Limb (tissue), 2 donors: ENCODE data around the gene ACY1.
"Not testable (repeated sequence)": the region's sequence is repeated elsewhere in the genome, so short reads cannot be mapped to it uniquely, and the experiment has no call there.

ENCODE experiments used
- DNase-seq, 2 donors: peaks; one replicate each; pipeline ENCODE4 v3.0.0-alpha.2; 2016; ENCODE audit errors: extremely low spot score in 2 of 2

Gene ACY1

DNA sequence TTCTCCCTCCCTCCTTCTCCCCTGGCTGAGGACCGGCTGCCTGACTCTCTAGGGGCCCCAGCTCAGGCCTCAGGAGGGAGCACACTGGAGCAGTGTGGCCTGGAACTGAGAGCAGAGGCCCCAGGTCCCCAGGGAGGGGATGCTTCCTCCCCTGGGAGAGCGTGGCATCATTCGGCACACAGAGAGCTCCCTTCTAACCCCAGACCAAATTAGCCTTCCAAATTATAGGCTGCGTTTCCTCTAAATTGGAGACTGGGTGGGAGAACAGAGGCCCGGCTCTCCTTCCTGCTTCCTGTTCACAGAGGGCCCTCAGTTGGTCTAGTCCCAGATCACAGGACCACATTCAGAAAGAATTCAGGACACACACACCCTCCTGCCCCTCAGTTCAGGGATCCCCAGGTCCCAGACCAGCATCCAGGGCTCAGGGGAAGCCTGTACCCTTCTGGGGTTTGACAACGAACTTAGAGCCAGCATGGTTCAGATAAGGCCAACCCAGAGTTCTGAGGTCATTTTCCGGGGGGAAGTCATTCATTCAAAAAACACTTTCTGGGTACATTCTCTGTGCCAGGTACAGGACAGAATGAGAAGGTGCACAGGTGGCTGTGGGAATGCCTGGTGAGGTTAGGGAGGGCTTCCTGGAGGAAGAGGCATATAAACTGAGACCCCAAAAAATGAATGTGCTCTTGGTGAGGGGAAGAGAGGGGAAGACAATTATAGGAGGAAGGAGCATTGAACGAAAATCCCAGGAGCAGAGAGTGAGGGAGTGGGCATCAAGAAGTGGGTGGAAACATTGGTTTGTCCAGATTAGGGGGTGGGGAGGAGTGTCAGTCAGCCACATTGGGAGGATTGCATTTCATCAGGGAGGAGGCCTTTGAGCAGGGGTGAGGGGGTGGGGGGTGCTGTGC, 40.8 kb downstream of the ACY1 start:
- DNase-seq: no peak

DNA sequence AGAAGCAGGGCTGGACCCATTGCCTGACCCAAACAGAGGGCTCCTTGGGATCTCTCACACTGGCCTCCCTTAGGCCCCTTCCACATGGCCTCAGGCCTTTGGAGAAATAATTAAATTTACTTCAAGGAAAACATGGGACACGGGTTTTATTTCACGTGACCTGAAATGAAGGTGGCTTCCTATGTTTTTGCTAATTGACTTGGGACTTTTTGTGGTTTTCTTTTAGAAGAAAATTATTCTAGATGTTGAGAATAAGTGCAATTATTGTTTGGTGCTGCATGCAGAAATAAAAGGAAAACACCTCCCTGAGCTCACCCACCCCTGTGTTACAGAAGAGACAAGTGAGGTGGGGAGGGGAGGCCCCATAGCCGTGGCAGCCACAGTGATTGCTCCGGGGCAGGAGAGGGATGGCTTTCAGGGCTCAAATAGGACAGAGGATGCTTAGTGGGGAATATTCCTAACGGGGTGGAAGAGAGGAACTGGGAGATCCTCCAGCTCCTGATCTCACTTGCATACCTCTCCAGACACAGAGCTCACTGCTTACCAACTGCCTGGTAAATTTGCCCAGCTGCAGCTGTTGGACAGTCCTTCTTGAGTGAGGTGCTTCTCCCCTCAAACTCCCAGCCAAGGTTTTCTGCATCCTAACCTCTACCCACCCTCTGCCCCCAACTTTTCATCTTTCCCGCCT, 41.6 kb downstream of the ACY1 start:
- DNase-seq: no peak

DNA sequence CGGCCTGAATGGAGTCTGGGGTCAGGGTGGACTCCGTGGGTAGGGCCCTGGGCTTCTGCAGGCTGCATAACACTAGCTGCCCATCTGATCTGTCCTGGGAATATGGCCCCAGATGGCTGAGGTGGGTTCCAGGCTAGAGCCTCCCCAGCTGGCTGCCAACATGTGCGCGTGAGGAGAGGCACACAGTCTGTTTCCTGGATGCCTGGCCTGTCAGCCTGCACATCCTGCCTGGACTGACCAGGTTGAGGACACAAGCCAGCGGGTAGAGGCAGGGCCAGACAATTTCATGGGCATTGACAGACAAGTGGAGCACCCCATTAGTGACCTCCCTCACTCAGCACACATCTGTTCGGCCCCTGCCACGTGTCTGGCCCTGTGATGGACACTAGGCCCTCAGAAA, 42.1 kb downstream of the ACY1 start:
- no peak for DNase-seq

DNA sequence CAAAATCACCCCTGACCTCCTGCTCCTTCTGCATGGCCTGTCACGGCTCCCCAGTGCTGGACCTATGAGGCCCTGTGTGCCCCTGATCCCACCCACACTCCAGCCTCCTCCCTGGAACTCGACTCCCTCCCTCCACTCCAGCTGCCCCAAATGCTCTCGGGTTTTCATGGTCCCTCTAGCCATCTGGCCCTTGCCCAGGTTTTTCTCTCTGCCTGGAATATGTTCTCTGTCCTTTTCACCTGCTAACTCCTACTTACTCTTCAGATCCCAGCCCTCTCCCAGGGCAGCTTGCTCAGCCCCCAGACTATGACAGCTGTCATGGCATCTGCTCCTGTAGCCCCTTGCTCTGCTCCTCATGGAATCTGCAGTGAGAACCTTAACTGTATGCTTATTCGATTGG, 42.7 kb downstream of the ACY1 start:
- DNase-seq: peak in 1 of 2 donors; percentile 47

DNA sequence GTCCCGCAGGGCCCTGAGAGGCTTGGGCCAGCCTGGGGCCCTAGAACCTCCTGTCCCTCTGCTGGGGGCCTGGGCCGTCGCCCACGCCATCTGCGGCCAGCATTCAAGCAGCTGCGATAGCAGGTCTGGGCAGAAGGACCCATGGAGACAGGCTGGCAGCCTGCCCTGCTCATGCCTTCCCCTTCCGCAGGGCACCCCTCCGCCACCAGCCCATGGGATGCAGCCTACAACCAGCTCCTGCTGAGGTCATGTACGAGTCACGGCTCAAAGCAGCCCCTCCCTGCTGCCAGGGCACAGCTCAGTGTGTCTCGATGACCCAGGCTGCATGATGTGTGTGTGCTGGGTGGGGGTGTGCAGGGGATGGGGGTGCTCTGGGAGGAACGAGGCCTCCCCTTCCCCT, 45.2 kb downstream of the ACY1 start:
- DNase-seq: no peak

DNA sequence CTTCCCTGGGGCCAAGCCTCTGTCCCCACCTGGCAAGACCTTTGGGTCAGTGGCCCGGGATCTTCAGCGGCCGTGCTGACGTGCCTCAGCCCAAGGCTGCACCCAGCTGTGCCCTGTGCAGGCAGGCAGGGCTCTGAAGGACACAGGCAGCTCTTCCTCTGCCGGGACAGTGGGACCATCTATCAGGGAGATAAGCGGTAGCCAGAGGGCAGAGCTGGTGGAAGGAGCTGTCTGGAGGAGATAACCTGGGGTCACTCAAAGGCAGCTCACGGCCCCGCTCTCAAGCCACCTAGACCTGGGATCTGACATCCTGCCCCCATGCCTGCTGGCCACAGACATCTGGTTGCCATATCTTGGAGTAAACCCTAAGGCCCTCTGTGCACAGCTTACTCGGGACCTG, 45.7 kb downstream of the ACY1 start:
- DNase-seq: no peak

DNA sequence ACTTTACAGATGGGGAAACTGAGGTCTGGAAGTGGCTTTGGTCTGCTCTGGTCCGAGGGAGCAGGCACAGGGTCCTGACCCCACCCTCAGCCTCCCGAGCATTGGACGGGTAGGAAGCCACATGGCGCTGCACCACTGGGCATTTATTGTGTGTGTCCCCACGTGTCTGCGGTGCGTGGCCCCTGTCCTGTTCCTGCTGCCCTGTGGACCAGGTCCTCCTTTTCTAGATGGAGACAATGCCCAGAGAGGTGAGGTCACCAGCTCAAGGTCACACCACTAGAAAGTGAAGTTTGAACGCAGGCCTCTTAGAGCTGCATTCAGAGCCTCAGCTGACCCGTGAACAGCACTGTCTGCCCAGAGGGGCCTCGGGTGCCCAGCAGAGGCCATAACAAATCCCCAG, 46.2 kb downstream of the ACY1 start:
- no peak for DNase-seq

DNA sequence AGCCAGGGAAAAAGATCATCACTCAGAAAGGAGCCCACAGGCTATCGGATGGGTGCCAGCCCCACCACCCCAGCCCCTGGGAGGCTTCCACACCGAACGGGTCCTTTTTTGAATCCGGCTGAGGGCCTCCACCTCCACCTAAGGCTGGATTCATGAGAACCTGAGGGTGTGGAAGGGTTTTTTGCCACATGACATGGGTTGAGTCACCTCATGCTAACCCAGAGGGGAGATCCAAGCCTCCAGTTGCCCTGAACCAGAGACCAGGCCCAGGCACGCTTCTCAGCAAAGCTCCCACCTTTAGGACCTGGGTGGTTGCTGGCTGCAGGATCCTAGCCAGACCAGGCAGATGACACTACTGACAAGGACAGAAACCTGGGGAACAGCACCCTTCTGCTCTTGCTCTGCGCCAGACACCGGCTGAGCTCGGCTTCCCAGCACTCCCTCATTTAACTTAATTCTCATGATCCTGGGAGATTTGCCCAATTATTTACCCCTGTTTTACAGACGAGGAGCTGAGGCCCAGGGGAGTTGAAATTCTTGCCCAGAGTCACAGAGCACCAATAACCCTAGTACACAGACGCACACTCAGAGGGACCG, 47.5 kb downstream of the ACY1 start:
- DNase-seq: no peak

DNA sequence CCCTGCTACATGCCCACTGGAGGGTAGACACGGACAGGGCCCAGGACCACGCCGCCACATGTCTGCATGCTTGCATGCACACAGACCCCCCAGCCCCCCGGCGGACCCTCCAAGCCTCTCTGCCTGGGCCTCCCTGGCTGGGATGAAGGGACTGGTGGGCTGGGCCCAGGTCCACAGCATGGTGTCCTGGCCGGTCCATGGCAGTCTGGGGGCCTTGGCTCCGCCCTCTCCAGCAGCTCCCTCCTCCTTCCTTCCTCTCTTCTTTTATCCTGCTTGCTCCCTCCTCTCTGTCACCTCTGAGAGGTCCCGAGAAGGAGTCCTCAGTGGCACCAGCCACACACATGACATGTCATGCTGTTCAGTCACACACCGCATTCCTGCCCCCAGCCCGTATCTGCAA, 48.6 kb downstream of the ACY1 start:
- DNase-seq: no peak

DNA sequence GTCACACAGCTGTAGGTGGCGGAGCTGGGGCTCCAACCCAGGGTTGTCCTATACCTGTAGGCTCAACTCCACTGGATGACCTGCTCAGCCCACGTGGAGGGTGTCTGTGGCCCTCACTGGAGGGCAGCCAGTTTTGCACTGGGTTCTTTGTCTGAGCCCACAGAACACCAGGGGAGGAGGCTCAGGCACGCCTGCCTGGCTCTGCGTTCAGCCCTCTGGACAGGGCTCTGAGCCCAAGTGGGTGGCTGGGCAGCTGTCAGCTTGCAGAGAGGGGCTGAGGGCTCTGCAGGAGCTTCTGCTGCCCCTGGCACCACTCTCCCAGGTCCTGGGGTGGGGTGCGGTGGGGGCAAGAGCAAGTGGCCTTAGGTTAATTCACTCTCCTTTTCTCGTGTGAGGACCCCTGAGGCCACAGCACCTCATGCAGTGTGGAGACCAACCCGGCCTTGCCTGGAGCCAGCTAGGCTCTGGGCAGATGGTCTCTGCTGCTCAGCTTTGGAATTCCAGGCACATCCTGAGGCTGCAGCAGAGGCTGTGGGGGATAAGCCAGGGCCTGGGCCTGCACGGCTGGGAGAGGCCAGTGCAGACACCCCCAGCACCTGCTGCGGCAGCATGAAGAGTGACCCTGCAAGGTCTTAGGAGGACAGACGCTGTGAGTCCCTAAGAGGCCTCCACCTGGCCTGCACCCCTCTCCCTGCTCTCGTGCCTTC, 49.5 kb downstream of the ACY1 start:
- DNase-seq: no peak

DNA sequence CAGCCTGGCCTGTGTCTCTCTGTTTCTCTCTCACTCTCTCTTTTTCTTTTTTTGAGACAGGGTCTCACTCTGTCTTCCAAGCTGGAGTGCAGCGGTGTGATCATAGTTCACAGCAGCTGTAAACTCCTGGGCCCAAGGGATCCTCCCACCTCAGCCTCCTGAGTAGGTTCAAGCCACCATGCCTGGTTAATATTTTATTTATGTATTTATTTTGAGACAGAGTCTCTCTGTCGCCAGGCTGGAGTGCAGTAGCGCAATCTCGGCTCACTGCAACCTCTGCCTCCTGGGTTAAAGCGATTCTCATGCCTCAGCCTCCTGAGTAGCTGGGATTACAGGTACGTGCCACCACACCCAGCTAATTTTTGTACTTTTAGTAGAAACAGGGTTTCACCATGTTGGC, 50.4 kb downstream of the ACY1 start:
- not testable (repeated sequence) for DNase-seq

DNA sequence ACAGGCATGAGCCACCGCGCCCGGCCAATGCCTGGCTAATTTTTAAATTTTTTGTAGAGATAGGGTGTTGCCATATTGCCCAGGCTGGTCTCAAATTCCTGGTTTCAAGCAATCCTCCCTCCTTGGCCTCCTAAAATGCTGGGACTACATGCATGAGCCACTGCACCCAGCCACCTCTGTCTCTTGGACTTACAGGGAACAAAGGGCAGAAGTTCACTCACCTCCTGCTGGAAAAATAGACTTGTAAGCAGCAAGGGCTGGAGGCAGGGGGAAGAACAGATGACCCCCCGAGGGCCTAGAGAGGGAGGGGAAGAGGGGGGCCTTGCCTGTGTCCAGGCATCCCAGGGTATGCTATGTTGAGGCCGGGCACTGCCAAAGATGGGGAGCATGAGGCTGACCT, 50.9 kb downstream of the ACY1 start:
- no peak for DNase-seq

DNA sequence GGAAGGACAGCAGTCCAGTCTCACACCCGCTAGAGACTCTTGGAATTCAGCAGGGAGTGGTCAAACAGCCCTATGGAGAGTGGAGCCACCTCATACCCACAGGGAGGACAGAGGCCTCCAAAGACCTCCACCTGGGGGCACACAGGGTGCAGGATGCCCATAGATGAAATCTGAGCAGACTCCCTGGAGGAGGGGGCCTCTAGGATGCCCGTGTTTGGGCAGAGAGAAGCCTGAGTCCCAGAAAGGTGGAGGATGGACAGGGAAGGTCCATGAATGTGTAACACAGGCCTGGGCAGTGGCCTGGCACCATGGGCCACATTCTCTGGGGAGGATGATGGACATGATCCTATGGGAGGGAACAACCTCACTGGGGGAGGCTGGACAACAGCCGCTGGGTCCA, 51.3 kb downstream of the ACY1 start:
- no peak for DNase-seq

DNA sequence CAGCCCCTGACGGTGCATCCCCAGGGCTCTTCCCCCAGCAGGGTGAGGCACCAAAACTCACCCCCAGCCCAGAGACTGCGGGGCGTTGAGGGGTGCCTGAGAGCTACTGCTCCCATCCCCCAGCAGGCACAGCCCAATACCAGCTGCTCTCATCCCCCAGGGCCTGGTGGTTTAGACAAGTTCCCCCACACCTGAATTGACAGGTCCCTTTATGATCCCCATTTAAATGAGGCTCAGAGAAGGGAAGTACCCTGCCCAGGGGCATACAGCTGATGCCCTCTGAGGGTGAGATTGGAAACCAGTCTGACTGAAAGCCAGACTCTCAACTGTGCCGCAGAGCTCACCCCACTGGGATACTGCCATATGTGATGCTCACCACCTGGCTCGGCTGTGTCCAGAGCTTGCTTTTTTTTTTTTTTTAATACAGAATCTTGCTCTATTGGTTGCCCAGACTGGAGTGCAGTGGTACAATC, 52.9 kb downstream of the ACY1 start:
- DNase-seq: no peak

DNA sequence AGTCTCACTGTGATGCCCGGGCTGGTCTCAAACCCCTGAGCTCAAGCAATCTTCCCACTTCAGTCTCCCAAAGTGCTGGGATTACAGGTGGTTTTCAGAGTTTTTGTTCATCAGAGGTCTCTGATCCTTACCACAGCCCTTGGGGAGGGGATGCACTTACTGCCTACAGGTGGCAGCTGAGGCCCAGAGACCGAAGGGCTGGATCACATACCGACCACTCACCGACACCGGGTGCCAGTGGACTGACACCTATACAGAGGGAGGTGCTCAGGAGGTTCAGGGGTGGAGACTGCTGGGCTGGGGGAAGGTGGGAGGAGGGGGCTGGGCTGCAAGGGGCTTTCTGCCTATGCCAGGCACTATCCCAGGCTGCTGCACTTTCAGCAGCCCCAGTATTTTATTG, 53.5 kb downstream of the ACY1 start:
- DNase-seq: no peak

DNA sequence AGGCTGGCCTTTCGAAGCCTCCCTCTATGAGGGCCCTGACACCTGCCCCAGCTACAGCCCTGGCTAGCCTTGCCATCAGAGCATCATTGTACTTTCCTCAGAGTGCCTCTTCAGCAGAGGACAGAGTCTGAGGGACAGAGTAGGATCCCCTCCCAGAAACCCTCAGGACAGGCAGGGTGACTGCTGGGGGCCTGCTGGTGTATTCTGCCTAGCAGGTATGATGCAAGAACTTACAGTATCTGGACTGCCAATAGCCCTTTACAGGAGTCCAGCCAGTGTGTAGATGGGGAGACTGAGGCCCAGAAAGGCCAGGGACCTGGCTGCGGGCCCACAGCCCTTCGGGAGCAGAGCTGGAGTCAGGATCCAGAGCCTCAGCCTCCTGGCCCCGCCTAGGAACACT, 54.0 kb downstream of the ACY1 start:
- DNase-seq: no peak

DNA sequence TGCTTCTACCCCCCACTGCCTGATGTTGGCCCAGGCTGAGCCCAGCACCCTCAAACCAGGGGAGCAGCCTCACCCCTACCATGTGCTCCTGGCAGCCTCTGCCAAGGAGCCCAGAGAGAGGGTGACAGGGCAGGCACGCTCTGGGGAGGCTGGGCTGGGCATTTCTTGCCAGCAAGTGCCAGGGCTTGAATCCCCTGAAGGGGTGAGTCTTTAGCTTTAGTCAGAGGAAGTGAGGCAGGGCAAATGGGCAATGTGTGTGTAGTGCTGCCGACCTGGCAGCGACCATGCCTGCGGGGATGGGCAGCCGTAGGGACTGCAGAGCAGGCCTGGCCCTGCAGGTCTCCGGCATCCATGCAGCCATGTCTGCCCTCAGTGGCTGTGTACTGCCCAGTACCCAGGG, 54.9 kb downstream of the ACY1 start:
- DNase-seq: no peak
